HepG2 (cell line): Measurements from ENCODE around the gene RAD9A. TPM values are rescaled to one million over a fixed set of nuclear protein-coding genes. Genes with fewer than 3 reads are reported as not detected.

ENCODE experiments used
- FOSL2 ChIP-seq: sonication (generic); formaldehyde crosslinking; IDR thresholded peaks from 2 replicates; pipeline ENCODE4 v1.4.0; 2020; ENCODE audit warnings: missing genetic modification reagents
- FOXA3 ChIP-seq: IDR thresholded peaks from 2 replicates; pipeline ENCODE4 v1.6.1; 2016; ENCODE audit warnings: missing genetic modification reagents, missing compliant biosample characterization
- HNF4G ChIP-seq, 2 experiments: sonication (generic) in 1 of 2; formaldehyde crosslinking in 1 of 2; IDR thresholded peaks; 2 replicates each; pipeline versions ENCODE4 v1.4.0 to v1.6.1; 2011 to 2020; ENCODE audit warnings: borderline replicate concordance in 2 of 2, low read depth in 2 of 2, mild to moderate bottlenecking in 2 of 2, low read length in 1 of 2, missing genetic modification reagents in 1 of 2, moderate library complexity in 1 of 2
- KLF11 ChIP-seq: IDR thresholded peaks from 2 replicates; pipeline ENCODE4 v1.6.1; 2016; ENCODE audit warnings: missing compliant biosample characterization
- SP2 ChIP-seq: sonication (generic); formaldehyde crosslinking; IDR thresholded peaks from 2 replicates; pipeline ENCODE4 v1.5.1; 2020; ENCODE audit warnings: mild to moderate bottlenecking, missing genetic modification reagents
- ZBTB21 ChIP-seq: sonication (generic); formaldehyde crosslinking; IDR thresholded peaks from 2 replicates; pipeline ENCODE4 v1.4.0; 2020; ENCODE audit warnings: missing genetic modification reagents
- ZC3H4 ChIP-seq: sonication (generic); formaldehyde crosslinking; IDR thresholded peaks from 2 replicates; pipeline ENCODE4 v1.4.0; 2020; ENCODE audit warnings: missing genetic modification reagents, borderline replicate concordance
- ZNF124 ChIP-seq: sonication (generic); formaldehyde crosslinking; IDR thresholded peaks from 2 replicates; pipeline ENCODE4 v1.4.0; 2020; ENCODE audit warnings: missing genetic modification reagents
- ZNF180 ChIP-seq: sonication (generic); formaldehyde crosslinking; IDR thresholded peaks from 2 replicates; pipeline ENCODE4 v1.4.0; 2020; ENCODE audit warnings: low read depth, missing genetic modification reagents, borderline replicate concordance
- ZNF335 ChIP-seq: sonication (generic); formaldehyde crosslinking; IDR thresholded peaks from 2 replicates; pipeline ENCODE4 v1.4.0; 2020; ENCODE audit warnings: missing genetic modification reagents
- ZNF441 ChIP-seq: sonication (generic); formaldehyde crosslinking; IDR thresholded peaks from 2 replicates; pipeline ENCODE4 v1.7.0; 2021; ENCODE audit warnings: missing genetic modification reagents, borderline replicate concordance
- polyA plus RNA-seq, 8 experiments: library from polyadenylated mRNA; depleted of rRNA in 3 of 8; stranded (reverse) in 7 of 8; unstranded in 1 of 8; fragments of >200 nt; fragmentation: Illumina TruSeq in 4 of 8; extraction: Trizol in 4 of 8; gene quantifications; 2 replicates each; pipeline versions ENCODE4 v1.2.1 to v1.2.3, GENCODE V29; 2011 to 2016; ENCODE audit warnings: low read depth in 4 of 8, missing spikeins in 1 of 8, mixed read lengths in 1 of 8; ENCODE audit not compliant: insufficient read depth in 1 of 8
- total RNA-seq, 5 experiments: library from RNA; depleted of rRNA; stranded (reverse); fragments of >200 nt; fragmentation: Illumina TruSeq; extraction: Trizol; gene quantifications; 2 replicates each; pipeline ENCODE4 v1.2.3, GENCODE V29; 2016; ENCODE audit warnings: low read depth in 1 of 5
- TF ChIP-seq, protein P1 (sequence below), 2 experiments: sonication (generic) in 1 of 2; formaldehyde crosslinking in 1 of 2; IDR thresholded peaks; 2 replicates each; pipeline versions ENCODE4 v1.6.1 to v1.9.0; 2014 to 2022; ENCODE audit warnings: antibody characterized with exemption in 1 of 2, borderline replicate concordance in 1 of 2, inconsistent platforms in 1 of 2, low read depth in 1 of 2, missing genetic modification reagents in 1 of 2
- TF ChIP-seq, protein P2 (sequence below): sonication (generic); formaldehyde crosslinking; IDR thresholded peaks from 2 replicates; pipeline ENCODE4 v1.9.0; 2022; ENCODE audit warnings: missing genetic modification reagents, mild to moderate bottlenecking, borderline replicate concordance
- TF ChIP-seq, protein P3 (sequence below): IDR thresholded peaks from 2 replicates; pipeline ENCODE4 v1.6.1; 2016; ENCODE audit warnings: low read depth, control low read depth
- TF ChIP-seq, protein P4 (sequence below): IDR thresholded peaks from 2 replicates; pipeline ENCODE4 v1.6.1; 2016; ENCODE audit warnings: missing compliant biosample characterization, missing genetic modification reagents, borderline replicate concordance
- TF ChIP-seq, protein P5 (sequence below): sonication (generic); formaldehyde crosslinking; IDR thresholded peaks from 2 replicates; pipeline ENCODE4 v1.8.1; 2023; ENCODE audit warnings: mild to moderate bottlenecking, missing genetic modification reagents, borderline replicate concordance

The RAD9A gene
- total and polyA plus RNA-seq, 2 of the 13 experiments (the other 11 are each of a cell fraction or from before 2014, with no cell fraction given): 10.1 to 15.7 TPM

DNA sequence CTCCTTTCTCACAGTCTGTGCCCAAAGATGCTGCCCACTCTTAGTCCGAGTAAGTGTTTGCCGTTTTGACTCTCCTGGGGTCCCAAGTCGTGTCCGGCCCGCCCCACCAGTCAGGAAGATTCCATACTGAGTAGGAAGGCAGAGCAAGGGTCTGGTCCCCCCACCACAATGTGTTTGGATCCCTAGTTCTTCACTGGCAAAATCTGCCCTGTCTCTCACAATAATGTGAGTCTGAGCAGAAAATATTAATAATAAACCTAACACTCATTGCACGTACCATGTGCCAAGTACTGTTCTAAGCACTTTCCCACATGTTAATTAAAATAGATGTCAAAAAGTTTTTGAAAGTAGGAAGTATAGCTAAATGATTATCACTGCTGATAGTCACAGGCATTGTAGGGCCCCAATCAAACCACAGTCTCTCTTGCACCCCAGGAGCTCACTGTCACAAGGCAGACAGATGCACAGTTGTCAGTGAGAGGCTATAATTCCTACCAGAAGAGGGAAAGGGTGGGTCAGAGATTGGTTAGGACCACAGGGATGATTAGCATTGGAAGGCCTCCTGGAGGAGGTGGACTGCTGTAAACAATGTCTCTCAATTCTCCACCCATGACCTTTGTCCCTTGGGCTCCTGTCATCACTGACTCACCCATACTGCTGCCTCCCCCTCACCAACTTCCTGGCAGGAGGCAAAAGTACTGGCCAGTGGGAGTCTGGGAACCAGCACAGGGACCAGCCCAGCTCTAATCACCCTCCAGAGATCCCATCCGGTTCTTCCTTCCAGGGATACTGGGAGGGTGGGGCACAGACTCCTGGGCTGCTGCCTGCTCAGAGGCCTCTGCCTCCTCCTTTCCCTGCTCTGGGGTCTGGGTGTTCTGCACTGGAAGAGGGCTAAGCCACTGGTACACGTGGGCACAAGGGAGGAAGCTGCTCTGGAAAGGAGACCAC is 37.4 kb upstream of the RAD9A start (continued):
- TF ChIP-seq, protein P1, sequence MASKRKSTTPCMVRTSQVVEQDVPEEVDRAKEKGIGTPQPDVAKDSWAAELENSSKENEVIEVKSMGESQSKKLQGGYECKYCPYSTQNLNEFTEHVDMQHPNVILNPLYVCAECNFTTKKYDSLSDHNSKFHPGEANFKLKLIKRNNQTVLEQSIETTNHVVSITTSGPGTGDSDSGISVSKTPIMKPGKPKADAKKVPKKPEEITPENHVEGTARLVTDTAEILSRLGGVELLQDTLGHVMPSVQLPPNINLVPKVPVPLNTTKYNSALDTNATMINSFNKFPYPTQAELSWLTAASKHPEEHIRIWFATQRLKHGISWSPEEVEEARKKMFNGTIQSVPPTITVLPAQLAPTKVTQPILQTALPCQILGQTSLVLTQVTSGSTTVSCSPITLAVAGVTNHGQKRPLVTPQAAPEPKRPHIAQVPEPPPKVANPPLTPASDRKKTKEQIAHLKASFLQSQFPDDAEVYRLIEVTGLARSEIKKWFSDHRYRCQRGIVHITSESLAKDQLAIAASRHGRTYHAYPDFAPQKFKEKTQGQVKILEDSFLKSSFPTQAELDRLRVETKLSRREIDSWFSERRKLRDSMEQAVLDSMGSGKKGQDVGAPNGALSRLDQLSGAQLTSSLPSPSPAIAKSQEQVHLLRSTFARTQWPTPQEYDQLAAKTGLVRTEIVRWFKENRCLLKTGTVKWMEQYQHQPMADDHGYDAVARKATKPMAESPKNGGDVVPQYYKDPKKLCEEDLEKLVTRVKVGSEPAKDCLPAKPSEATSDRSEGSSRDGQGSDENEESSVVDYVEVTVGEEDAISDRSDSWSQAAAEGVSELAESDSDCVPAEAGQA (IDR thresholded peaks at IDR 0.05; ENCODE audit: low read depth): no peak
- TF ChIP-seq, protein P1 (CRISPR knock-in tag; IDR thresholded peaks at IDR 0.05; ENCODE audit: borderline replicate concordance): no peak
- TF ChIP-seq, protein P2, sequence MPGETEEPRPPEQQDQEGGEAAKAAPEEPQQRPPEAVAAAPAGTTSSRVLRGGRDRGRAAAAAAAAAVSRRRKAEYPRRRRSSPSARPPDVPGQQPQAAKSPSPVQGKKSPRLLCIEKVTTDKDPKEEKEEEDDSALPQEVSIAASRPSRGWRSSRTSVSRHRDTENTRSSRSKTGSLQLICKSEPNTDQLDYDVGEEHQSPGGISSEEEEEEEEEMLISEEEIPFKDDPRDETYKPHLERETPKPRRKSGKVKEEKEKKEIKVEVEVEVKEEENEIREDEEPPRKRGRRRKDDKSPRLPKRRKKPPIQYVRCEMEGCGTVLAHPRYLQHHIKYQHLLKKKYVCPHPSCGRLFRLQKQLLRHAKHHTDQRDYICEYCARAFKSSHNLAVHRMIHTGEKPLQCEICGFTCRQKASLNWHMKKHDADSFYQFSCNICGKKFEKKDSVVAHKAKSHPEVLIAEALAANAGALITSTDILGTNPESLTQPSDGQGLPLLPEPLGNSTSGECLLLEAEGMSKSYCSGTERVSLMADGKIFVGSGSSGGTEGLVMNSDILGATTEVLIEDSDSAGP (CRISPR knock-in tag): 0 out of 2 replicates have a peak, but pooled peaks have one; percentile 25
- TF ChIP-seq KLF11 (CRISPR knock-in tag) (peak; percentile 37; the same call in 1 of the 2 replicates), ZNF335 (CRISPR knock-in tag) (peak; percentile 43; the same call in 1 of the 2 replicates), HNF4G (IDR thresholded peaks at IDR 0.05; ENCODE audit: borderline replicate concordance, low read depth, low read length) (peak; percentile 92), HNF4G (CRISPR knock-in tag; IDR thresholded peaks at IDR 0.05; ENCODE audit: borderline replicate concordance, low read depth) (peak; percentile 94), FOXA3 (CRISPR knock-in tag) (peak; percentile 87), ZNF180 (CRISPR knock-in tag) (no peak), ZBTB21 (CRISPR knock-in tag) (peak; percentile 83), FOSL2 (peak; percentile 98), ZNF441 (peak; percentile 29; the same call in 1 of the 2 replicates), ZC3H4 (CRISPR knock-in tag) (peak; percentile 37; the same call in 1 of the 2 replicates), SP2 (CRISPR knock-in tag) (peak; percentile 59), ZNF124 (peak; percentile 56; the same call in 1 of the 2 replicates)
- TF ChIP-seq, protein P3, sequence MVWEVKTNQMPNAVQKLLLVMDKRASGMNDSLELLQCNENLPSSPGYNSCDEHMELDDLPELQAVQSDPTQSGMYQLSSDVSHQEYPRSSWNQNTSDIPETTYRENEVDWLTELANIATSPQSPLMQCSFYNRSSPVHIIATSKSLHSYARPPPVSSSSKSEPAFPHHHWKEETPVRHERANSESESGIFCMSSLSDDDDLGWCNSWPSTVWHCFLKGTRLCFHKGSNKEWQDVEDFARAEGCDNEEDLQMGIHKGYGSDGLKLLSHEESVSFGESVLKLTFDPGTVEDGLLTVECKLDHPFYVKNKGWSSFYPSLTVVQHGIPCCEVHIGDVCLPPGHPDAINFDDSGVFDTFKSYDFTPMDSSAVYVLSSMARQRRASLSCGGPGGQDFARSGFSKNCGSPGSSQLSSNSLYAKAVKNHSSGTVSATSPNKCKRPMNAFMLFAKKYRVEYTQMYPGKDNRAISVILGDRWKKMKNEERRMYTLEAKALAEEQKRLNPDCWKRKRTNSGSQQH: peak; percentile 53; the same call in 1 of the 2 replicates
- TF ChIP-seq, protein P4, sequence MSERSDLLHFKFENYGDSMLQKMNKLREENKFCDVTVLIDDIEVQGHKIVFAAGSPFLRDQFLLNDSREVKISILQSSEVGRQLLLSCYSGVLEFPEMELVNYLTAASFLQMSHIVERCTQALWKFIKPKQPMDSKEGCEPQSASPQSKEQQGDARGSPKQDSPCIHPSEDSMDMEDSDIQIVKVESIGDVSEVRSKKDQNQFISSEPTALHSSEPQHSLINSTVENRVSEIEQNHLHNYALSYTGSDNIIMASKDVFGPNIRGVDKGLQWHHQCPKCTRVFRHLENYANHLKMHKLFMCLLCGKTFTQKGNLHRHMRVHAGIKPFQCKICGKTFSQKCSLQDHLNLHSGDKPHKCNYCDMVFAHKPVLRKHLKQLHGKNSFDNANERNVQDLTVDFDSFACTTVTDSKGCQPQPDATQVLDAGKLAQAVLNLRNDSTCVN (CRISPR knock-in tag): peak; percentile 78; the same call in 1 of the 2 replicates
- TF ChIP-seq, protein P5, sequence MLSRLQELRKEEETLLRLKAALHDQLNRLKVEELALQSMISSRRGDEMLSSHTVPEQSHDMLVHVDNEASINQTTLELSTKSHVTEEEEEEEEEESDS (CRISPR knock-in tag): no peak
